ENCODE data around the gene HPS5.

DNA sequence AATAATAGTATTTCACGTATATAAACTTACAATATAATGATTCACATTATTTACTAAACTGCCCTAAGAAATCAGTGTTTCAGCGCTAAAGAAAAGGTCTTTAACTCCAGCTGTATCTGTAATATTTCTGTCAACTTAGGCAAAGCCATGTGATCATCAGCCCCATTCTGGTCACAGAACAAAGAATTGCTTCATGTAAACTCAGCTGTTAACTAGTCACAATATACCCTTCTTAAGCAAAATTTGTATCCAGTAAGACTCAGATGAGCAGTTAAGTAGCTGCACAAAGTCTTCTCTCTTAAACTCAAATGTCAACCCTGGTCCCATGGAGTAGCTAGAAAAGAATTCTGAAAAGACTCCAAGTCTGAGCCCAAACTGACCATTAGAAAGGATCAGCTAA is 26.6 kb downstream of the HPS5 start:
- TF ChIP-seq, protein P1, sequence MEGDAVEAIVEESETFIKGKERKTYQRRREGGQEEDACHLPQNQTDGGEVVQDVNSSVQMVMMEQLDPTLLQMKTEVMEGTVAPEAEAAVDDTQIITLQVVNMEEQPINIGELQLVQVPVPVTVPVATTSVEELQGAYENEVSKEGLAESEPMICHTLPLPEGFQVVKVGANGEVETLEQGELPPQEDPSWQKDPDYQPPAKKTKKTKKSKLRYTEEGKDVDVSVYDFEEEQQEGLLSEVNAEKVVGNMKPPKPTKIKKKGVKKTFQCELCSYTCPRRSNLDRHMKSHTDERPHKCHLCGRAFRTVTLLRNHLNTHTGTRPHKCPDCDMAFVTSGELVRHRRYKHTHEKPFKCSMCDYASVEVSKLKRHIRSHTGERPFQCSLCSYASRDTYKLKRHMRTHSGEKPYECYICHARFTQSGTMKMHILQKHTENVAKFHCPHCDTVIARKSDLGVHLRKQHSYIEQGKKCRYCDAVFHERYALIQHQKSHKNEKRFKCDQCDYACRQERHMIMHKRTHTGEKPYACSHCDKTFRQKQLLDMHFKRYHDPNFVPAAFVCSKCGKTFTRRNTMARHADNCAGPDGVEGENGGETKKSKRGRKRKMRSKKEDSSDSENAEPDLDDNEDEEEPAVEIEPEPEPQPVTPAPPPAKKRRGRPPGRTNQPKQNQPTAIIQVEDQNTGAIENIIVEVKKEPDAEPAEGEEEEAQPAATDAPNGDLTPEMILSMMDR (conservative IDR thresholded peaks at IDR 0.05) = no peak
- no peak for TF ChIP-seq EZH2 (IDR thresholded peaks at IDR 0.05; ENCODE audit: low read depth)

Measured in PC-9 (cell line).